Keratinocyte (primary cell): ENCODE measurements around the gene TTLL6. TPM values are rescaled to one million over a fixed set of nuclear protein-coding genes. Genes with fewer than 3 reads are reported as not detected.
A peak's percentile ranks its signal among the peaks of the same experiment; 100 is the strongest.

Source experiments
- DNase-seq: peaks from one replicate; pipeline ENCODE4 v3.0.0-alpha.2; 2011; ENCODE audit warnings: low read depth, missing footprints, low spot score
- FAIRE-seq: peaks from 2 replicates; lab custom pipeline; 2011; peaks lifted over from hg19 to GRCh38; lab: Jason Lieb, UNC
- H2AFZ ChIP-seq: 2 replicates; pipeline ENCODE4 v1.6.0; 2012; ENCODE audit warnings: low read length, control low read depth, inconsistent platforms; ENCODE audit not compliant: control insufficient read depth
- H3K27ac ChIP-seq: 2 replicates; pipeline ENCODE4 v1.5.1; 2011; ENCODE audit warnings: low read length; ENCODE audit not compliant: control insufficient read depth, insufficient read depth
- H3K27me3 ChIP-seq: 3 replicates; pipeline ENCODE4 v1.6.0; 2011; ENCODE audit warnings: low read length; ENCODE audit not compliant: control insufficient read depth, insufficient read depth; ENCODE audit errors: extremely low read depth
- H3K36me3 ChIP-seq, 2 experiments: 2 replicates in 1 of 2; 3 replicates in 1 of 2; pipeline ENCODE4 v1.5.1; 2011; ENCODE audit warnings: low read length in 2 of 2, mild to moderate bottlenecking in 1 of 2; ENCODE audit not compliant: control insufficient read depth in 2 of 2, insufficient read depth in 2 of 2; ENCODE audit errors: extremely low read depth in 1 of 2
- H3K4me1 ChIP-seq: 3 replicates; pipeline ENCODE4 v1.5.1; 2011; ENCODE audit warnings: low read length; ENCODE audit not compliant: control insufficient read depth, insufficient read depth; ENCODE audit errors: extremely low read depth
- H3K4me2 ChIP-seq: 3 replicates; pipeline ENCODE4 v1.6.0; 2011; ENCODE audit warnings: low read depth, low read length; ENCODE audit not compliant: control insufficient read depth, insufficient read depth; ENCODE audit errors: extremely low read depth
- H3K4me3 ChIP-seq, 3 experiments: fragments of 200-600 bp in 1 of 3; sonication (generic) in 1 of 3; 2 replicates in 2 of 3; 3 replicates in 1 of 3; pipeline ENCODE4 v1.5.1; 2011 to 2016; ENCODE audit warnings: low read length in 3 of 3, mild to moderate bottlenecking in 3 of 3, control low read depth in 2 of 3, inconsistent platforms in 1 of 3, low read depth in 1 of 3, mixed read lengths in 1 of 3, mixed run types in 1 of 3, moderate library complexity in 1 of 3; ENCODE audit not compliant: control insufficient read depth in 2 of 3, insufficient read depth in 2 of 3; ENCODE audit errors: extremely low read depth in 1 of 3
- H3K79me2 ChIP-seq: 2 replicates; pipeline ENCODE4 v1.6.0; 2012; ENCODE audit warnings: low read length; ENCODE audit not compliant: control insufficient read depth, insufficient read depth
- H3K9ac ChIP-seq: 3 replicates; pipeline ENCODE4 v1.6.0; 2011; ENCODE audit warnings: low read length; ENCODE audit not compliant: control insufficient read depth, insufficient read depth; ENCODE audit errors: extremely low read depth
- H3K9me1 ChIP-seq: 3 replicates; pipeline ENCODE4 v1.6.0; 2011; ENCODE audit warnings: low read length; ENCODE audit not compliant: control insufficient read depth, insufficient read depth; ENCODE audit errors: extremely low read depth
- H3K9me3 ChIP-seq: 2 replicates; pipeline ENCODE4 v1.5.1; 2012; ENCODE audit warnings: low read depth, low read length; ENCODE audit not compliant: control insufficient read depth
- H4K20me1 ChIP-seq: 3 replicates; pipeline ENCODE4 v1.6.0; 2011; ENCODE audit warnings: low read length; ENCODE audit not compliant: control insufficient read depth, insufficient read depth; ENCODE audit errors: extremely low read depth
- CTCF ChIP-seq, 3 experiments: IDR thresholded peaks in 1 of 3; conservative IDR thresholded peaks in 1 of 3; optimal IDR thresholded peaks in 1 of 3; 2 replicates in 2 of 3; 3 replicates in 1 of 3; pipeline versions ENCODE3 to v1.5.1; 2011; ENCODE audit warnings: low read length in 3 of 3, mild to moderate bottlenecking in 3 of 3, moderate library complexity in 2 of 3, control low read depth in 1 of 3, inconsistent platforms in 1 of 3; ENCODE audit not compliant: insufficient read depth in 2 of 3; ENCODE audit errors: extremely low read depth in 1 of 3
- EZH2 ChIP-seq: IDR thresholded peaks from one replicate; pipeline ENCODE4 v1.6.1; 2012; ENCODE audit warnings: inconsistent platforms, mild to moderate bottlenecking, low read length, moderate library complexity
- dilution Hi-C: fragments of 300-500 bp; cut with MboI; formaldehyde crosslinking; loops from one replicate; pipeline ENCODE4 v1.7.0; 2020; ENCODE audit warnings: low sequenced_read_pairs; ENCODE audit not compliant: extremely low pct_ligation_motif_present
- polyA plus RNA-seq, 5 experiments: library from polyadenylated mRNA; depleted of rRNA in 3 of 5; stranded (reverse) in 3 of 5; stranded (forward) in 1 of 5; unstranded in 1 of 5; fragments of >200 nt; gene quantifications; 1 replicate in 1 of 5; 2 replicates in 3 of 5; 3 replicates in 1 of 5; pipeline versions ENCODE4 v1.2.1 to v1.2.3, GENCODE V29; 2011 to 2012; ENCODE audit warnings: missing spikeins in 2 of 5, low read depth in 1 of 5, low replicate concordance in 1 of 5

TTLL6 gene
- polyA plus RNA-seq, 1 donor (not counting 4 experiments of a cell fraction or from before 2014, with no cell fraction given): not detected

- no peaks in the 10 kb centered on the region for H3K9me3 ChIP-seq
- peaks cover 17% of the 10 kb centered on the region for H3K27me3 ChIP-seq
- H2AFZ ChIP-seq: no peak overlapping the region
- H4K20me1 ChIP-seq: no peaks in the 10 kb centered on the region
- DNase-seq (peak; percentile 25), FAIRE-seq (peak; percentile 73)
- no peaks in the 10 kb centered on the region for H3K36me3 ChIP-seq
- no peak overlapping the region for H3K4me3 ChIP-seq
- peak overlapping the region; percentile 10 for H3K4me2 ChIP-seq
- no peaks in the 10 kb centered on the region for H3K9me1 ChIP-seq
- dilution Hi-C loops: no loop called here
- H3K27ac ChIP-seq: no peak overlapping the region
- no peaks in the 10 kb centered on the region for H3K4me1 ChIP-seq
- TF ChIP-seq EZH2: no peak
- peak; percentile 75 to 86 (median 76) for TF ChIP-seq CTCF (optimal IDR thresholded peaks at IDR 0.05 in 1 of 3, IDR thresholded peaks at IDR 0.05 in 1 of 3, conservative IDR thresholded peaks at IDR 0.05 in 1 of 3; ENCODE audit: extremely low read depth in 1 of 3, insufficient read depth in 2 of 3, low read length in 3 of 3)
- H3K9ac ChIP-seq: no peak overlapping the region
- no peaks in the 10 kb centered on the region for H3K79me2 ChIP-seq
Observed at GRCh38 chr17:48791128-48792032, 25.6 kb downstream of the TTLL6 start.

- Histone ChIP-seq H3K9me3 (no peaks in the 10 kb centered on the region), H3K4me2 (no peak overlapping the region), H3K27me3 (peaks cover 20% of the 10 kb centered on the region), H3K27ac (no peak overlapping the region), H3K9ac (no peak overlapping the region), H2AFZ (no peak overlapping the region), H3K4me3 (no peak overlapping the region), H3K79me2 (no peaks in the 10 kb centered on the region), H4K20me1 (no peaks in the 10 kb centered on the region), H3K36me3 (no peaks in the 10 kb centered on the region), H3K4me1 (no peaks in the 10 kb centered on the region), H3K9me1 (no peaks in the 10 kb centered on the region)
- TF ChIP-seq EZH2: no peak
- TF ChIP-seq CTCF (optimal IDR thresholded peaks at IDR 0.05 in 1 of 3, IDR thresholded peaks at IDR 0.05 in 1 of 3, conservative IDR thresholded peaks at IDR 0.05 in 1 of 3; ENCODE audit: extremely low read depth in 1 of 3, insufficient read depth in 2 of 3, low read length in 3 of 3): no peak
- FAIRE-seq (no peak), DNase-seq (no peak)
- dilution Hi-C loops: no loop called here
Observed at GRCh38 chr17:48790607-48791127, 26.4 kb downstream of the TTLL6 start.
